Frontal cortex (tissue), 4 donors: Measurements from ENCODE around the gene GABPB2. TPM values are rescaled to one million over a fixed set of nuclear protein-coding genes. Genes with fewer than 3 reads are reported as not detected.

ENCODE experiments used
- DNase-seq, 2 donors: peaks; one replicate each; pipeline ENCODE4 v3.0.0; 2012; ENCODE audit warnings: low spot score in 2 of 2
- FAIRE-seq: peaks from 2 replicates; lab custom pipeline; 2012; peaks lifted over from hg19 to GRCh38; lab: Jason Lieb, UNC
- total RNA-seq: library from RNA; depleted of rRNA; stranded (reverse); fragments of >200 nt; gene quantifications from one replicate; pipeline ENCODE4 v1.2.3, GENCODE V29; 2014
- donor health status: control.
- donor health status: control.
- donor health status: control.

The GABPB2 gene
- 9.4 TPM for total RNA-seq

GRCh38 chr1:151070474-151071276 is at the start of gene GABPB2:
TSS of gene GABPB2 (plus strand) at chr1:151070761. CDS start at chr1:151088190, 17,429 bp downstream.
- FAIRE-seq (no peak), DNase-seq (peak; percentile 70 to 81)

DNA sequence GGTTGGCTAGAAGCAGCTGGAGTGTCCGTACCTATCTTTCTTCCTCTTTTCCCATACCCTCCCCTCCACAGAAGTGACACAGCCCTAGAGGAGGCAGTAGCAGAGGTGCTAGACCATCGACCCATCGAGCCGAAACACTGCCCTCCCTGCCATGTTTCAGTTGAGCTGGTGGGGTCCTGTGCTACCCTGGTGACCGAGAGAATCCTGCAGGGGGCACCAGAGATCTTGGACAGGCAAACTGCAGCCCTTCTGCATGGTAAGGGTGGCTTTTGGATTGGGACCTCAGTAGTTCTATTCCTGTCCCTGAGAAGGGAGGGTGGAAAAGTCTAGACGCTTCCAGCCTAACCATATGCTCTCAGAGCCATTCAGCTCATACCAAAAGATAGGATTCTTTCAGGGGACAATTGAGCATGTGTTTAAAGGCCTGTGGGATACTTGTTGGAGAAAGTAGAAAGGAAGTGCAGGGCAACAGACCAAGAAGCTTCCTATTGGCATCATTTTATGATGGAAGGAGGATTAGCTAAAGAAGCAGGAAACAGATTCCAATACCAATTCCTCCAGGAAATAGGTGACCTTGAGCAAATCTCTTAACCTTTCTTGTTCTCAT is 45.9 kb upstream of the GABPB2 start:
- peak; percentile 48 to 78 for DNase-seq
- FAIRE-seq = no peak

DNA sequence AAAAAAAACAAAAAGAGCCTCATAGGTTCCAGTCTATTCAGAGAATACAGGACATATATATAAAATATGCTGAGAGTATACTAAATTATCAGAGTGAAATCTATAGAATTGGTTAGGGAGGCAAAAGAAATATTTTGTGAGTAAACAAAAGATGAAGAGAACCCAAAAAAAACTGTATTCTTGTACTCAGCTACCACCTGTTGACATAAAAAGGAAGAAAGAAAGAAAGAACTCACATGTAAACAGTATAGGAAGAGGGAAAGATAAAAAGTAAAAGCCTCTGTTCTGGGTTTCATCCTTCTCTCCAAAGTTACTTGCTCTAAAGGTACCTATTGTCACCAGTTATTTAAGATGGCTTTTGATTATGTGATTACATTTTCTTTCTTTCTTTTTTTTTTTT is 44.1 kb upstream of the GABPB2 start:
- no peak for DNase-seq
- no peak for FAIRE-seq

DNA sequence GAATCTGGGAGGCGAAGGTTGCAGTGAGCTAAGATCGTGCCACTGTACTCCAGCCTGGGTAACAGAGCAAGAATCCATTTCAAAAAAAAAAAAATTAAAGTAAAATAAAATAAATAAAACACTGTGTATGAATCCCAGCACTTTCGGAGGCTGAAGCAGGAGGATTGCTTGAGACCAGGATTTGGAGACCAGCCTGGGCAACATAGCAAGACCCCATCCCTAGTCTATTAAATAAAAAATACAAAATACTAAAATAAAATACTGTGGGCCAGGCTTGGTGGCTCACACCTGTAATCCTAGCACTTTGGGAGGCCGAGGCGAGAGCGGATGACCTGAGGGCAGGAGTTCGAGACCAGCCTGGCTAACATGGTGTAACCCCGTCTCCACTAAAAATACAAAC is 38.4 kb upstream of the GABPB2 start:
- FAIRE-seq (no peak), DNase-seq (no peak)

DNA sequence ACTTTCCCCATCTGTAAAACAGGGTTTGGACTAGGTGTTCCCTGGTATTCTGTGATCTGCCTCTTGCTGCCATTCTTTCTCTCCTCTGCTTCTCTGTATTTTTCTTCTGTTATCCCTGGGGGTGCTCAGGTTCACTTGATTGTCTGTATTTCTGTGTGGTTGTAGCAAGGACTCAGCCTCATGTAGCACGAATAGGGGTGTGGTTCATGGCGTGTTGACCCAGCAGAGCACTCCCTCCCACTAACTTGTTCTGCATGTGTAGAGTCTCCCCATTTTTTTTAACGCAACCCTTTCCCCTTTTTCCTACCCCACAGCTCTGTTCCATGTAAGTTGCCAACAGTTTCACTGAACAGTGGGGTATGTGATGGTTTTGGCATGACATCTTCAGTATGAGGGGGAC is 35.4 kb upstream of the GABPB2 start:
- FAIRE-seq (no peak), DNase-seq (no peak)

GRCh38 chr1:151036356-151036755 is 34.2 kb upstream of the GABPB2 start, which contains the start of gene BNIPL:
TSS of gene BNIPL (plus strand) at chr1:151036586. CDS start at chr1:151036726, 140 bp downstream.
- no peak for FAIRE-seq

GRCh38 chr1:151037032-151037431 is 33.5 kb upstream of the GABPB2 start:
- no peak for DNase-seq
- FAIRE-seq = no peak

More at GRCh38 chr1:151036356-151036755, 34.2 kb upstream of the GABPB2 start, which contains the start of gene BNIPL:
- DNase-seq = no peak

DNA sequence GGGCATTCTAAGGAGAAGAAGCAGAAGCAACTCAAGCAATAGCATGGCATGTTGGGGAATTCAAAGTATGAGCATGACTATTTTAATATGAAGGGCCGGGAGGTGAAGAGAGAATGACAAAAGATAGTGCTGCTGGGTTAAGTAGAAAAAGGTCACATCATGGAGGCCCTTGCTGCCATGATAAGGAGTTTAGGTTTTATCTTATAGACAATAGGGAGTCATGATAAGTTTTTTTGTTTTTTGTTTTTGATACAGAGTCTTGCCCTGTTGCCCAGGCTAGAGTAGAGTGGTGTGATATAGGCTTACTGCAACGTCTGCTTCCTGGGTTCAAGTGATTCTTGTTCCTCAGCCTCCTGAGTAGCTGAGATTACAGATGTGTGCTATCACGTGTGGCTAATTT is 31.0 kb upstream of the GABPB2 start:
- no peak for DNase-seq
- FAIRE-seq = no peak

- DNase-seq (no peak), FAIRE-seq (no peak)
Observed at GRCh38 chr1:151043163-151043562, 27.4 kb upstream of the GABPB2 start.

DNA sequence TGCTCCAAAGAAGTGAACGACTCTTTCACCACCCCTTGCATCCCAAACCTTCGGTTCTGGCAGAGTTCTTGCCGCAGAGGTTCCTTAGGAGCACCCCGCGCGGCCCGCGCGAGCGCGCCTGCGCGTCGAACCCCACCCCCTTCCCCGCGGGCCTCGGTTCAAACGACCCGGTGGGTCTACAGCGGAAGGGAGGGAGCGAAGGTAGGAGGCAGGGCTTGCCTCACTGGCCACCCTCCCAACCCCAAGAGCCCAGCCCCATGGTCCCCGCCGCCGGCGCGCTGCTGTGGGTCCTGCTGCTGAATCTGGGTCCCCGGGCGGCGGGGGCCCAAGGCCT is 23.0 kb upstream of the GABPB2 start, which contains the start of gene C1orf56:
Gene C1orf56 (plus strand): TSS at position 161 of the 334 bp plus-strand sequence. CDS start 97 bp downstream, at position 258.
- DNase-seq = peak; percentile 78 to 79
- no peak for FAIRE-seq

DNA sequence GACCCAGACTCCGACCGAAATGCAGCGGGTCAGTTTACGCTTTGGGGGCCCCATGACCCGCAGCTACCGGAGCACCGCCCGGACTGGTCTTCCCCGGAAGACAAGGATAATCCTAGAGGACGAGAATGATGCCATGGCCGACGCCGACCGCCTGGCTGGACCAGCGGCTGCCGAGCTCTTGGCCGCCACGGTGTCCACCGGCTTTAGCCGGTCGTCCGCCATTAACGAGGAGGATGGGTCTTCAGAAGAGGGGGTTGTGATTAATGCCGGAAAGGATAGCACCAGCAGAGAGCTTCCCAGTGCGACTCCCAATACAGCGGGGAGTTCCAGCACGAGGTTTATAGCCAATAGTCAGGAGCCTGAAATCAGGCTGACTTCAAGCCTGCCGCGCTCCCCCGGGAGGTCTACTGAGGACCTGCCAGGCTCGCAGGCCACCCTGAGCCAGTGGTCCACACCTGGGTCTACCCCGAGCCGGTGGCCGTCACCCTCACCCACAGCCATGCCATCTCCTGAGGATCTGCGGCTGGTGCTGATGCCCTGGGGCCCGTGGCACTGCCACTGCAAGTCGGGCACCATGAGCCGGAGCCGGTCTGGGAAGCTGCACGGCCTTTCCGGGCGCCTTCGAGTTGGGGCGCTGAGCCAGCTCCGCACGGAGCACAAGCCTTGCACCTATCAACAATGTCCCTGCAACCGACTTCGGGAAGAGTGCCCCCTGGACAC is 22.5 kb upstream of the GABPB2 start:
- DNase-seq (peak; percentile 70 to 71), FAIRE-seq (no peak)

DNA sequence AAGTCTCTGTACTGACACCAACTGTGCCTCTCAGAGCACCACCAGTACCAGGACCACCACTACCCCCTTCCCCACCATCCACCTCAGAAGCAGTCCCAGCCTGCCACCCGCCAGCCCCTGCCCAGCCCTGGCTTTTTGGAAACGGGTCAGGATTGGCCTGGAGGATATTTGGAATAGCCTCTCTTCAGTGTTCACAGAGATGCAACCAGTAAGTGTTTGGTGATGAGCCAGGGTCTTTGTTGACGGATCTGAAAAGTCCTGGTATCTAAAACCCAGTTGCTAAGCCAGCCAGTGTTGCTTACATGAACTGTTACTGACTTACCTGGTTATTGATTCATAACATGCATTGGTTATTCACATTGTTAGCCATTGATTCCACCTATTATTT is 21.9 kb upstream of the GABPB2 start:
- DNase-seq (no peak), FAIRE-seq (no peak)

DNA sequence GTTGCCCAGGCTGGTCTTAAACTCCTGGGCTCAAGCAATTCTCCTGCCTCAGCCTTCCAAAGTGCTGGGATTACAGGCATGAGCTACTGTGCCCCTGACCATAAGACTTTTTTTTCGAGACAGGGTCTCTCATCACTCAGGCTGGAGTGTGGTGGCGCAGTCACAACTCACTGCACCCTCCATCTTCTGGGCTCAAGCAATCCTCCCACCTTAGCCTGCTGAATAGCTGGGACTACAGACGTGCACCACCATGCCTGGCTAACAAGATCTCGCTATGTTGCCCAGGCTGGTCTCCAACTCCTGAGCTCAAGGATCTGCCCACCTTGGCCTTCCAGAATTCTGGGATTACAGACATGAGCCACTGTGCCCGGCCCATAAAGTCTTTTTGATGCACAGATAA is 21.1 kb upstream of the GABPB2 start:
- DNase-seq (no peak), FAIRE-seq (no peak)

DNA sequence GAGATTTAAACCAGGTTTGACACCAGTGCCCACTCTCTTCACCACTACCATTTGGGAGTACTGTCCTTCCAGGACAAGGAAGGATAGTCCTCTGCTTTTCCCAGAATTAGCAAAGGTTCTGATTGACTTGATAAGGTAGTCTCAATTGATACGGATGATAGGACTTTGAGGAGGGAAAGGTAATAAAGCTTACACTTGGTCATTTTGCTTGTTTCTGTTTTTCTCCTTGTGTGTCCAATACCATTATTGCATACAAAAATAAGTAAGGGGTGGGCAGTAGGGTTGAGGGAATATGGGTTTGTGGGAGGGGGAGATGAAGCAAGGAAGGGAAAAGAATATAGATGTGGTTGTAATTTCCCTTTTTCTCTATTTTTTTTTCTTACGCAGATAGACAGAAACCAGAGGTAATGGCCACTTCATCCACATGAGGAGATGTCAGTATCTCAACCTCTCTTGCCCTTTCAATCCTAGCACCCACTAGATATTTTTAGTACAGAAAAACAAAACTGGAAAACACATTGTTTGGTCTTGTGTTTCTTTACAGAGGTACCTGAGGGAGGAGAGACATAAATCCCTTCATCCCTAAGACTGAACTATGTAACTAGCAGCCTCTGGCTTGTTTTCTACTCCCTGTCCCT is 20.4 kb upstream of the GABPB2 start:
- FAIRE-seq = no peak
- DNase-seq = no peak

- no peak for DNase-seq
- FAIRE-seq = no peak
Observed at GRCh38 chr1:151051356-151052009, 19.1 kb upstream of the GABPB2 start.

DNA sequence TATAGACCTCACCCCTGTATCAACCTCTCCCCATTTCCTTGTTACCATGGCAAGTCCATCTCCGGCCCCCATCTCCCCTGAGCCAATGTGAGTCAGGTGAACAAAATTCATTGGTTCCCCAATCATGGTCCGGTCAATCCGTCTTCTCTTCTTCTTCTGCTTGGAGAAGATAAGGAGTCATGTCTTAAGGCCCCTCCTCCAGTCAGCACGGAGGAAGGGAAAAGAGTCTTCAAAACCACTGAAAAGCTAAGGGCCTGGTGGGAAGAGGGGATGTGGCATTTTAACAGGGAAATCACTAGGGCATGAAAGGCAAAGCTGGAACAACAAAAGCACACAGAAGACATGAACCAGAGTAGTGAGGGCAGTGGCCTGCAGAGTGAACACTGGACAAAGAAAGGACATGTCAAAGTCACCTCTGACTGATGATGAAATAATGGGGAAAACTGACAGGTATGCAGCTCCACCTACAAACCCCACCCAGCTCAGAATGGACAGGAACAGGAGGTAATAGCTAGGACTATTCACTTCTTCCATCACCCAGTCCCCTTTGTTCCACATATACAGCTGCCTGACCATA is 15.5 kb upstream of the GABPB2 start:
- FAIRE-seq = no peak
- DNase-seq = no peak

- DNase-seq (no peak), FAIRE-seq (no peak)
Observed at GRCh38 chr1:151055581-151055980, 15.0 kb upstream of the GABPB2 start.

DNA sequence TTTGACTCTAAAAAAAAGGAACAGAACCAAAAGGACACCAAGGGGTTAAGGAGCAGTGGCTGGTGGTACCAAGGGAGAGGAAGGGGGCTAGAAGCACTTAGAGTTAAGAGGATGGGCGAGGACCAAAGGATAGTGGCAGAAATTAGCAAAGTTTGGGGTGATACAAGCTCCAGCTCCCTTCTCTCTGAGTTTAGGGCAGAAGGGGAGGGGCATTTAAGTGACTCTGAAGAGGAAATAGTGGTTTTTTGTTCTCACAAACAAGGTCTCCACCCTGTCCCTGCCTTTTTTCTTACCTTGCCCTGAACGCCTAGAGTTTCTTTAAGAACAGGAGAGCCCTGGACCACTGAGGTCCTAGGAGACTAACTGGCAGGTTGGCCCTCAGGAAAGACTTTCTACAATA is 14.4 kb upstream of the GABPB2 start:
- DNase-seq = no peak
- no peak for FAIRE-seq

GRCh38 chr1:151058692-151059091 is 11.9 kb upstream of the GABPB2 start:
- DNase-seq (no peak), FAIRE-seq (no peak)
